Neural cell (in vitro differentiated cells): Measurements from ENCODE around the gene MBD3. TPM values are rescaled to one million over a fixed set of nuclear protein-coding genes. Genes with fewer than 3 reads are reported as not detected.

Source experiments
- H2AFZ ChIP-seq: fragments of 200-600, 300-800 bp; sonication (generic), shearing (Covaris generic); 2 replicates; pipeline ENCODE4 v1.6.0; 2014; ENCODE audit warnings: low read depth, mild to moderate bottlenecking, antibody characterized with exemption, low read length, moderate library complexity
- H3F3A ChIP-seq: fragments of 200-600 bp; shearing (Covaris generic); 2 replicates; pipeline ENCODE4 v1.6.1; 2016; ENCODE audit warnings: mild to moderate bottlenecking, moderate library complexity, mixed read lengths, antibody characterized with exemption, low read length; ENCODE audit not compliant: insufficient read depth, poor library complexity, severe bottlenecking
- H3K27ac ChIP-seq: fragments of 200-600, 300-800 bp; sonication (generic), shearing (Covaris generic); 2 replicates; pipeline ENCODE4 v1.5.1; 2014; ENCODE audit warnings: mild to moderate bottlenecking, low read length, moderate library complexity
- H3K27me3 ChIP-seq: fragments of 300-800, 200-600 bp; sonication (generic), shearing (Covaris generic); 2 replicates; pipeline ENCODE4 v1.6.0; 2014; ENCODE audit warnings: mild to moderate bottlenecking, low read depth, low read length, moderate library complexity; ENCODE audit not compliant: insufficient read depth
- H3K36me3 ChIP-seq: fragments of 300-800, 200-600 bp; sonication (generic), shearing (Covaris generic); 2 replicates; pipeline ENCODE4 v1.5.1; 2014; ENCODE audit warnings: mild to moderate bottlenecking, antibody characterized with exemption, low read length, moderate library complexity; ENCODE audit not compliant: insufficient read depth
- H3K4me2 ChIP-seq: fragments of 300-800, 200-600 bp; sonication (generic), shearing (Covaris generic); 2 replicates; pipeline ENCODE4 v1.6.0; 2014; ENCODE audit warnings: mild to moderate bottlenecking, low read length
- H3K4me3 ChIP-seq: fragments of 300-800, 200-600 bp; sonication (generic), shearing (Covaris generic); 2 replicates; pipeline ENCODE4 v1.5.1; 2014; ENCODE audit warnings: mild to moderate bottlenecking, low read length, moderate library complexity
- H3K79me2 ChIP-seq: fragments of 200-600 bp; shearing (Covaris generic); replicated peaks from 2 replicates; pipeline ENCODE4 v1.6.0; 2014; ENCODE audit warnings: mild to moderate bottlenecking, low read length, moderate library complexity; ENCODE audit not compliant: insufficient read depth
- H3K9ac ChIP-seq: fragments of 300-800, 200-600 bp; sonication (generic), shearing (Covaris generic); 2 replicates; pipeline ENCODE4 v1.6.1; 2016; ENCODE audit warnings: mild to moderate bottlenecking, low read length, mixed read lengths
- H3K9me2 ChIP-seq: fragments of 200-600 bp; shearing (Covaris generic); 2 replicates; pipeline ENCODE4 v1.6.1; 2016; ENCODE audit warnings: mild to moderate bottlenecking, low read length, mixed read lengths; ENCODE audit not compliant: insufficient read depth
- H3K9me3 ChIP-seq: fragments of 200-600, 300-800 bp; sonication (generic), shearing (Covaris generic); 2 replicates; pipeline ENCODE4 v1.6.1; 2016; ENCODE audit warnings: mild to moderate bottlenecking, mixed run types, low read length, moderate library complexity, mixed read lengths
- H4K20me1 ChIP-seq: fragments of 200-600 bp; shearing (Covaris generic); 2 replicates; pipeline ENCODE4 v1.6.1; 2016; ENCODE audit warnings: mild to moderate bottlenecking, mixed run types; ENCODE audit not compliant: insufficient read depth
- EP300 ChIP-seq: fragments of 450-650 bp; conservative IDR thresholded peaks from 2 replicates; pipeline ENCODE4 v1.6.1; 2014; ENCODE audit warnings: antibody characterized with exemption, mild to moderate bottlenecking, moderate library complexity; ENCODE audit not compliant: poor library complexity, severe bottlenecking
- EZH2 ChIP-seq: fragments of 200-600, 300-800 bp; shearing (Covaris generic), sonication (generic); IDR thresholded peaks from 2 replicates; pipeline ENCODE4 v1.6.1; 2014; ENCODE audit warnings: antibody characterized with exemption, low read length, borderline replicate concordance, mild to moderate bottlenecking; ENCODE audit not compliant: insufficient read depth, poor library complexity, severe bottlenecking
- MXI1 ChIP-seq: fragments of 450-650 bp; conservative IDR thresholded peaks from 2 replicates; pipeline ENCODE4 v1.6.1; 2014; ENCODE audit warnings: antibody characterized with exemption, mild to moderate bottlenecking; ENCODE audit not compliant: poor library complexity, severe bottlenecking
- POLR2AphosphoS5 ChIP-seq: IDR thresholded peaks from 2 replicates; pipeline ENCODE4 v1.6.1; 2012
- RAD21 ChIP-seq: fragments of 450-650 bp; conservative IDR thresholded peaks from 2 replicates; pipeline ENCODE4 v1.6.1; 2014; ENCODE audit warnings: antibody characterized with exemption, mild to moderate bottlenecking, moderate library complexity
- REST ChIP-seq: IDR thresholded peaks from 2 replicates; pipeline ENCODE4 v1.6.1; 2012; ENCODE audit warnings: borderline replicate concordance
- SMC3 ChIP-seq: fragments of 450-650 bp; conservative IDR thresholded peaks from 2 replicates; pipeline ENCODE4 v1.6.1; 2014; ENCODE audit warnings: antibody characterized with exemption, mild to moderate bottlenecking, moderate library complexity; ENCODE audit not compliant: poor library complexity
- TAF1 ChIP-seq: IDR thresholded peaks from 2 replicates; pipeline ENCODE4 v1.6.1; 2012; ENCODE audit warnings: low read depth
- polyA plus RNA-seq: library from polyadenylated mRNA; depleted of rRNA; stranded (reverse); fragments of >200 nt; gene quantifications from 2 replicates; pipeline ENCODE4 v1.2.3, GENCODE V29; 2014
- TF ChIP-seq, protein P1 (sequence below): fragments of 450-650 bp; IDR thresholded peaks from 2 replicates; pipeline ENCODE4 v1.5.1; 2014; ENCODE audit warnings: antibody characterized with exemption, mild to moderate bottlenecking, moderate library complexity; ENCODE audit not compliant: poor library complexity, severe bottlenecking

MBD3 gene
- polyA plus RNA-seq, 1 donor from 2014 or later = 80.1 TPM

GRCh38 chr19:1555487-1556389 lies 36.9 kb downstream of the MBD3 start:
- H2AFZ ChIP-seq = no peak overlapping the region
- no peak overlapping the region for H3K9ac ChIP-seq
- no peaks in the 10 kb centered on the region for H3F3A ChIP-seq
- peaks cover 5% of the 10 kb centered on the region for H3K36me3 ChIP-seq
- peaks cover 18% of the 10 kb centered on the region for H3K79me2 ChIP-seq
- no peaks in the 10 kb centered on the region for H3K9me2 ChIP-seq
- no peaks in the 10 kb centered on the region for H3K9me3 ChIP-seq
- H3K4me3 ChIP-seq = no peak overlapping the region
- no peaks in the 10 kb centered on the region for H3K27me3 ChIP-seq
- peaks cover 22% of the 10 kb centered on the region for H4K20me1 ChIP-seq
- TF ChIP-seq, protein P1, sequence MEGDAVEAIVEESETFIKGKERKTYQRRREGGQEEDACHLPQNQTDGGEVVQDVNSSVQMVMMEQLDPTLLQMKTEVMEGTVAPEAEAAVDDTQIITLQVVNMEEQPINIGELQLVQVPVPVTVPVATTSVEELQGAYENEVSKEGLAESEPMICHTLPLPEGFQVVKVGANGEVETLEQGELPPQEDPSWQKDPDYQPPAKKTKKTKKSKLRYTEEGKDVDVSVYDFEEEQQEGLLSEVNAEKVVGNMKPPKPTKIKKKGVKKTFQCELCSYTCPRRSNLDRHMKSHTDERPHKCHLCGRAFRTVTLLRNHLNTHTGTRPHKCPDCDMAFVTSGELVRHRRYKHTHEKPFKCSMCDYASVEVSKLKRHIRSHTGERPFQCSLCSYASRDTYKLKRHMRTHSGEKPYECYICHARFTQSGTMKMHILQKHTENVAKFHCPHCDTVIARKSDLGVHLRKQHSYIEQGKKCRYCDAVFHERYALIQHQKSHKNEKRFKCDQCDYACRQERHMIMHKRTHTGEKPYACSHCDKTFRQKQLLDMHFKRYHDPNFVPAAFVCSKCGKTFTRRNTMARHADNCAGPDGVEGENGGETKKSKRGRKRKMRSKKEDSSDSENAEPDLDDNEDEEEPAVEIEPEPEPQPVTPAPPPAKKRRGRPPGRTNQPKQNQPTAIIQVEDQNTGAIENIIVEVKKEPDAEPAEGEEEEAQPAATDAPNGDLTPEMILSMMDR = no peak
- TF ChIP-seq POLR2AphosphoS5 (no peak), RAD21 (no peak), EZH2 (no peak), REST (no peak), TAF1 (no peak), EP300 (no peak), SMC3 (no peak)
- H3K27ac ChIP-seq = no peak overlapping the region
- H3K4me2 ChIP-seq = no peak overlapping the region

DNA sequence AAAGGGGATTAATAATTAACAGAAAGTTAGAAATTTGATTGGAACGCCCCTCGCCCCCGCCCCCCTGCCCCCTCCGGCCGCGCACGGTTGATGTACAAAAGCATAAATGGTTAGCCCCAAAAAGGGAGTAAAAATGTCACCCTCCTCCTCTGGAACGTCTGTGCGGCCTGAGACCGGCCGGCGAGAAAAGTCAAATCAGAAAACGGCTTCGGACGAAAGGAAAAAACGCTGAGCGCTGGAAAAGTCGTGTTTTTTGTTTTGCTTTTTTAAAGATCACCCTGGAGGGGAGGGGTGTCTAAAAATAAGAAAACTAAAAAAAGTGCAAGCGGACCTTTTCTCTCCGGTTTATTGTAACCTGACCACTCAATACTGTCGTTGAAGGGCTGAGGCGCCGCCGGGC lies 37.7 kb downstream of the MBD3 start:
- H3F3A ChIP-seq = no peaks in the 10 kb centered on the region
- H2AFZ ChIP-seq = no peak overlapping the region
- no peak overlapping the region for H3K9ac ChIP-seq
- no peaks in the 10 kb centered on the region for H3K9me3 ChIP-seq
- peaks cover 15% of the 10 kb centered on the region for H4K20me1 ChIP-seq
- no peak overlapping the region for H3K4me2 ChIP-seq
- peaks cover 11% of the 10 kb centered on the region for H3K79me2 ChIP-seq
- no peak for TF ChIP-seq SMC3
- TF ChIP-seq, protein P1 = no peak
- TF ChIP-seq POLR2AphosphoS5 = no peak
- no peak for TF ChIP-seq EZH2
- no peak for TF ChIP-seq EP300
- no peak for TF ChIP-seq MXI1
- TF ChIP-seq RAD21 = no peak
- TF ChIP-seq REST = no peak
- TF ChIP-seq TAF1 = no peak
- H3K36me3 ChIP-seq = peaks cover 5% of the 10 kb centered on the region
- H3K27me3 ChIP-seq = no peaks in the 10 kb centered on the region
- H3K9me2 ChIP-seq = no peaks in the 10 kb centered on the region
- no peak overlapping the region for H3K27ac ChIP-seq
- no peak overlapping the region for H3K4me3 ChIP-seq
